Panc1 (cell line): ENCODE results near the gene HMCN2.

Experiments
- POLR2AphosphoS5 ChIP-seq: IDR thresholded peaks from 2 replicates; pipeline ENCODE4 v1.6.1; 2012; ENCODE audit warnings: mild to moderate bottlenecking, low read depth, low read length, moderate library complexity
- REST ChIP-seq, 2 experiments: IDR thresholded peaks; 2 replicates each; pipeline ENCODE4 v1.6.1; 2011 to 2012; ENCODE audit warnings: low read depth in 2 of 2, control low read depth in 1 of 2, low read length in 1 of 2, mild to moderate bottlenecking in 1 of 2, moderate library complexity in 1 of 2; ENCODE audit not compliant: insufficient read depth in 1 of 2
- TCF7L2 ChIP-seq: IDR thresholded peaks from 2 replicates; pipeline ENCODE4 v1.6.1; 2011; ENCODE audit warnings: mild to moderate bottlenecking, low read depth, low read length, inconsistent platforms
- TF ChIP-seq, protein P1 (sequence below): fragments of 450-650 bp; IDR thresholded peaks from 2 replicates; pipeline ENCODE4 v1.5.1; 2017; ENCODE audit warnings: mild to moderate bottlenecking

DNA sequence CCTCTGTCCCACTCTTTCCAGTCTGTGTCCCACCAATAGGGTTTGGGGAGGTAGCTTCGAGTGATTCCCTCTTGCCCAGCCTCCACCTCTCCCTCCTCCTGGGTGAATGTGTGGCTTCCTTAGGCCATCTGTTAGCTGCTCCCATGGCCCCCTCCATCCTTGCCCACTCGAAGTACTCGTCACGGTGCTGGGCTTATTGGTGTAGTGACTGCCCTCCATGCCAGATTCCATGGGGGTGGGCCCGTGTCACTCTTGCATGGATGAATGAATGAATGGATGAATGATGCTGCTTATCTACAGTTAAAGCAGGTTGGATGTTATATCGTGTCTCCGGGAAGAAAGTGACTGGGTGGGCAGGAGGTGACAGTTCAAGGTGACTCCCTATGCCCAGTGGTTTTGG, 19.1 kb downstream of the HMCN2 start:
- TF ChIP-seq POLR2AphosphoS5 (no peak), REST (IDR thresholded peaks at IDR 0.05; ENCODE audit: insufficient read depth in 1 of 2, low read depth in 2 of 2, low read length in 1 of 2) (no peak), TCF7L2 (no peak)
- TF ChIP-seq, protein P1, sequence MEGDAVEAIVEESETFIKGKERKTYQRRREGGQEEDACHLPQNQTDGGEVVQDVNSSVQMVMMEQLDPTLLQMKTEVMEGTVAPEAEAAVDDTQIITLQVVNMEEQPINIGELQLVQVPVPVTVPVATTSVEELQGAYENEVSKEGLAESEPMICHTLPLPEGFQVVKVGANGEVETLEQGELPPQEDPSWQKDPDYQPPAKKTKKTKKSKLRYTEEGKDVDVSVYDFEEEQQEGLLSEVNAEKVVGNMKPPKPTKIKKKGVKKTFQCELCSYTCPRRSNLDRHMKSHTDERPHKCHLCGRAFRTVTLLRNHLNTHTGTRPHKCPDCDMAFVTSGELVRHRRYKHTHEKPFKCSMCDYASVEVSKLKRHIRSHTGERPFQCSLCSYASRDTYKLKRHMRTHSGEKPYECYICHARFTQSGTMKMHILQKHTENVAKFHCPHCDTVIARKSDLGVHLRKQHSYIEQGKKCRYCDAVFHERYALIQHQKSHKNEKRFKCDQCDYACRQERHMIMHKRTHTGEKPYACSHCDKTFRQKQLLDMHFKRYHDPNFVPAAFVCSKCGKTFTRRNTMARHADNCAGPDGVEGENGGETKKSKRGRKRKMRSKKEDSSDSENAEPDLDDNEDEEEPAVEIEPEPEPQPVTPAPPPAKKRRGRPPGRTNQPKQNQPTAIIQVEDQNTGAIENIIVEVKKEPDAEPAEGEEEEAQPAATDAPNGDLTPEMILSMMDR = no peak
